GM12872 (cell line): Measurements from ENCODE around the gene RABGEF1.

Source experiments
- CTCF ChIP-seq: IDR thresholded peaks from 3 replicates; pipeline ENCODE4 v1.5.1; 2011; ENCODE audit warnings: low read depth, mild to moderate bottlenecking, low read length, moderate library complexity; ENCODE audit not compliant: insufficient read depth

RABGEF1 gene

GRCh38 chr7:66841898-66842297, 101.4 kb downstream of the RABGEF1 start:
- no peak for TF ChIP-seq CTCF

GRCh38 chr7:66844552-66845378, 104.2 kb downstream of the RABGEF1 start:
- TF ChIP-seq CTCF: peak; percentile 45; the same call in 2 of the 3 replicates

GRCh38 chr7:66845379-66846095, 105.0 kb downstream of the RABGEF1 start:
- TF ChIP-seq CTCF: no peak

GRCh38 chr7:66847879-66848790, 107.6 kb downstream of the RABGEF1 start:
- no peak for TF ChIP-seq CTCF

GRCh38 chr7:66859339-66859738, 118.8 kb downstream of the RABGEF1 start:
- no peak for TF ChIP-seq CTCF

- no peak for TF ChIP-seq CTCF
These were observed 119.5 kb downstream of the RABGEF1 start for GRCh38 chr7:66859794-66860645.
